HG03103 (cell line): ENCODE measurements around the gene RSPH6A.

Experiments
- ATAC-seq: cut with Tn5 transposase; IDR thresholded peaks from one replicate; pipeline ENCODE4 v1.9.1; 2021; ENCODE audit warnings: low read depth; ENCODE audit not compliant: unreplicated experiment

The RSPH6A gene

DNA sequence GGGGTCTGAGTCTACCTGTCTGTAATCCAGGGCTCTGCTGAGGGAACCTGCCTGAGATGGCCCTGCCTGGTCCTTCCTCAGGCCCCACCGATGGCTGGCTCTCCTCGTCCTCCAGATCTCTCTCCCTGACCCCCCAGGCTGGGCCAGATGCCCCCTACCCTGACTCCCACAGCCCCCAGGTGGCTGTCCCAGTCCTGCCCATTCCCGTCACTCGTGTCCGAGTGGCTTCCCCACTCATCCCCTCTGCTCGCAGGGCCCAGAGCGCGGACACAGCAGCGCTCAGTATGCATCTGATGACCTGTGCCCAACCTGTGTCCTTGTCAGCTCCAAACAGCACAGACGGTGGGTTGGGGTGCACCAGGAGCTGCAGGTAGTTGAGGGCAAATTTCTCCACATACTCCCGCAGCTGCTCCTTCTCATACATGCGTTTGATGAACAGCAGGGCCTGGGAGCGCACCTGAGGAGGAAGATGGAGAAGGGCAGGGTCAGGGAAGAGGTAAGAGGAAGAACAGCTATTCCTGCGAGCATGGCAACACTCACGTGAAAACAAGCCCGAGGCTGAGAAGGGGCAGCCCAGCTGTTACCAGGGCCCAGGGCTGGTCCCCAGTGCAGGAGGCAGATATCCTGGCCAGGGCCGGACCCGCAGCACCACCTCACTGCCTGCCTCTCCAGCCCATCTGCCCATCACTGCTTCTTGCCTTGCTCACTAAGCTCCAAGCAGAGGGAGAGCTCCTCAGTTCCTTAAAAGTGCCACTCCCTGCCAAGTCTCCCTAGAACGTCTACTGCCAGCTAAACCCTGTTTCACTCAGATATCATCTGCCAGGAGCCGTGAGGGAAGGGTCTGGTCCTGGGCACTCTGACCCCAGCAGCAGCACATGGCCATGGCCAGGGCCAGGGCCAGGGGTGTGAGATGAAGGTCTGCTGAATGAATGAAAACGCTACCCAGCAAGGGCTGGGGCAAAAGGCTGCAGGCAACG lies 11.1 kb upstream of the RSPH6A start:
- no peak for ATAC-seq

DNA sequence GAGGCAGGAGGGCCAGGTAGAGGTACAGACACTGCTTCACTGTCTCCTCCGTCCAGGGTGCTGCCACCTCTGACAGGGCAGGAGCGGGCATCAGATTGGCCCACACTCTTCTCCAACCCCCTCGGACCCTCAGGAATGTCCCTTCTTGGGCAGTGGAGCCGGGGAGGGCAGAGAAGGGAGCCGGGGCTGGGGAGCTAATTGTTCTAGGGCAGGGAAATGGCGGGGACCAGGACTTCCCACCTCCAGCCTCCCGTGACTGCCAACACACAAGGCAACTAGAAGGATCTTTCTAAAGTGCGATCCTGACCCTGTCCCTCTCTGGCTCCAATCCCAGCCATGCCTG lies 10.1 kb upstream of the RSPH6A start:
- ATAC-seq = no peak

DNA sequence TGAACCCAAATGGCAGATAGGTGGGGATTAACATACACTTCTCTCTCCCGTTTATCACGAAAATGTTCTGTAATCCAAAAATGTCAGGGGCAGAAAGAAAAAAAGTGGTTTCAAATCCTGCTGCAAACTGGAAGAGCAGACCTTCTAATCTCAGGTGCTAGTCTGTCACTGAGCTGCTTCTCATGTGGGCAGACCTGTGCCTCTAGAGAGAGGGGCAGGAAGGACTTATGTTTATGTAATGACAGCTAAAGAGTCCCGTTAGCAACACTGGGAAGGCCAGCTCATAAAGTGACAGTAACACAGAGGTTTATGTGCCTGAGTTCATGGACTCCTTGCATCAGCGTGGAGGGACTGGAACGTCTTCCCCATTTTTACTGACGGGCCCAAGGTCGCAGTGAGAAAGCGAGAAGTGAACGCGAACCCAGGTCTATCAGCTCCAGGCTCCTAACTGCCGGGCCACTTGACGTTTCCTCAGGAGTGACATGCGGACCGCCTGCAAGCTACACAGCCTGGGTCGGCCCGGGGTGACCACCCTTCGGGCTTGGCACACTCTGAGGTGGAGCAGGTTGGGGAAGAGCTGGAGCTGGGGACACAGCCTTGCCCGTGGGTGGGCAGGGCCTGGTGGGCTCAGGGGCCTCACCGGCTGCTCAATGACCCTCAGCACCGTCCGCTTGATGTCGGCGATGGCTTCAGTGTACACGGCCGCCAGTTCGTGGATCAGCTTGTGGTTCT lies 9.6 kb upstream of the RSPH6A start:
- ATAC-seq = no peak

DNA sequence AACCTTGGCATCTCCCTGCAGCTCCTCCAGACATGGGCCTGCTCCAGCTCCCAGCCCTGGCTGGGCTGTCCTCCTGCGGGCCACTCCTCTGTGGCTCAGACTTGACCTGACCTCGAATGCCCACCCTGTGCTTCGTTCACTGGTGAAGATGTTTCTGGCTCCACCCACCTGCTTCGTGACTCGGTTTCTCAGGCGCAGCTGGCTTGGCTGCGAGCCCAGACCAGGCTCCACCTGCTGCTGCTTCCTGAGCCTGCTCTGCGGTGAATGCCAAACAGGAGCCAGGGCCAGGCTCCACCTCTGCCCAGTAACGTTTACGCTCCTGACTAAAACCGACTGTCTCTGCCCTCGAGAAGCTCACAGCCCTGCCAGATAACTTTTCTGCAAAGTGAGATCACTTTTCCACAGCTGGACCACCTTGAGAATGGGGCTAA lies 8.9 kb upstream of the RSPH6A start:
- no peak for ATAC-seq

DNA sequence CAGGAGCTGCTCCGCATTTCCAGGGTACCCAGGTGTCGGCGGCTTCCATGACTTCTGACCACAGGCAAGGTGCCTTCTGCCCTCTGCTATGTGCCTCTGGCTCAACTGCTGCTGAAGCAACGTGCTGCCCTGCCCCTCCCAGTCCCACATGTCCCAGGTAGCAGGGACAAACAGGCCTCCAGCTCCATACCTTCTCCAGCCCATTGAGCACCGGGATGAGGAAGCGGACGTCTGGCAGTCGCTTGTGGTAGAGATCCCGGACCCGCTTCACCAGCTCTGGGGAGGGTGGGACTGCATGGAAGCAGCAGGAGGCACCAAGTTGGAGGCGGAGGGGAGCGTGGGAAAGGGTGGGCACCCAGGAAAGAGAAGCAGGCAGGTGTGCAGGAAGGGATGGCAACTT lies 8.1 kb upstream of the RSPH6A start:
- no peak for ATAC-seq

DNA sequence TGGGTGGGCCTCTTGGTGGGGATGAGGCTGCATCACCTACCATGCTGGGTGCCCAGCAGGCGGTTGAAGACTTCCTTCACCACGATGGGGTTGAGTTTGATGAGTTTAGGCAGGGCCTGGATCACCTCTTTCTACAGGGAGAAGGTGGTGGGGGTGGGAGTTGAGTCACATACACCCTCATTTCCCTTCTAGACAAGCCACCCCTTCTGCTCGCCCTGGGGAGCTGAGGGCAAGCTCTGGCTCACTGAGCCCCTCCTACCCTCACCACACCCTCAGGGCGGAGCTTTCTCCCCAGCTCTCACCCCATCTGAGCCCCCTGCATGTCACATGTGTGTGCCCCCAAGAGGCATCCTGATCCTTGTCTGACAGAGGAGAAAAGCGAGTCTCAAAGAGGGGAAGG lies 7.6 kb upstream of the RSPH6A start:
- no peak for ATAC-seq

DNA sequence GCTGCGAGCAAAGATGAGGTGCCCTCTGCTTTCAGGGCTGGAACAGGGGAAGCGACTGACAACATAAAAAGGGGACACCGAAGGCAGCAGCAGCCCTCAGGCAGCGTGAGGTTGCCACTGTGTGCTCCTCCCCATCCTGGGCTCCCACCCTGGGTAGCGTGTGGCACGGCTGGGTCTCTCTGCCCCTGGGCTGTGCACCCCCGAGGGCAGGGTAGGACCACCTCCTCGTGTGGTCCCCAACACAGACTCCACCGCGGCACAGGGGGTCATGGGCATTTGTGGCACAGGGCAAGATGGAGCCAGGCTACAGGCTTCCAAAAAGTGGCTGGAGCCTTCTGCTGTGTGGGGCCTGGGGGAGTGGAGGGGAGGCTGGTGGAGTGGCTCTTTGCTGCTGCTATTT lies 6.5 kb upstream of the RSPH6A start:
- ATAC-seq = no peak

DNA sequence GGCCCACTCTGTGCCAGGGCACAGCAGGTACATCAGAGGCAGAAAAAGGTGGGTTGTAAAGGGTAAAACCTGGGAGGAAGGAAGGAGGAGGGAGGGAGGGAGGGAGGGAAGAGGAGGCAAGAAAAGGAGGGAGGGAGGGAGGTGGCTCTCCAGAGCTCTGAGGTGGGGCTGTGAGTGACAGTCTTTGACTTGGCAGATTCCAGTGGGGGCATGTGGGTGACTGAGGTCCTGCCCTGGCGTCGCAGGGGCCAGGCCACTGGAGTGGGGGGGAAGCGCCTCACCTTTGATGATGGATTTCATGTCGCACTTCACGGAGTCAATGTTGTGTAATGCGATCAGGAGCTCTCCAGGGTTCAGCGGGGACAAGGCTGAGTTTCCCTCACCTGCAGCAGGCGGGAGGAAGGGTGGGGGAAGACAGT lies 6.0 kb upstream of the RSPH6A start:
- no peak for ATAC-seq

DNA sequence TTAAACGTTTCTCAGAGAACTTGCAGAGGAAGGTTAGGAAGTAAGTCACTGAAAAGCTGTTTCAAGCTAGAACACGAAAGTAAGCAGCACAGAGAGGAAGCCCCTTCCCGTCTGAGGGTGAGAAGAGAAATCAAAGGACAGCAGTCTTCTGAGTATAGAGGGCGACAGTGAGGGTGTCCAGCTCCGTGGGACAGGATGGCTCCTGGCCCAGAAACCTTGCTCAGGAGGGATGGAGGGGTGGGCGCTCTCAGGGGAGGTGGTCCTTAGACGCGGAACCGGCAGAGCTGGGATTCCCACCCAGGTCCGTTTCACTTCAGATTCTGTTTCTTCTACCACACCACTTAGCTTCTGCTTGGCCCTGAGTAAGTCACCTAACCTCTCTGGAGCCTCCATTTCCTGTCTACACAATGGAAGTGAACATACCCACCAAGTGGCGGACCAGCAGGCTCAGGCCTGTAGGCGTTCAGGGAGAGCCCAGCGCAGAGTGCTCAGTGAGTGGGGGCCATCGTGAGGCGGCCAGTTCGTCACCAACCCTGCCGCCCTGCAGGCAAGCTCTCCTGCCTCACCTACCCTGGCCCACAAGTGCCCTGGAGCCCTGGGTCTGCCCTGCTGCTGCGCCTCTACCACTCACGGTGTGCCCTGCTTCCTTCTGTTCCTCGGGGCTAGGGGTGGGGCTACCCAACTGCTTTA lies 5.5 kb upstream of the RSPH6A start:
- ATAC-seq = no peak

DNA sequence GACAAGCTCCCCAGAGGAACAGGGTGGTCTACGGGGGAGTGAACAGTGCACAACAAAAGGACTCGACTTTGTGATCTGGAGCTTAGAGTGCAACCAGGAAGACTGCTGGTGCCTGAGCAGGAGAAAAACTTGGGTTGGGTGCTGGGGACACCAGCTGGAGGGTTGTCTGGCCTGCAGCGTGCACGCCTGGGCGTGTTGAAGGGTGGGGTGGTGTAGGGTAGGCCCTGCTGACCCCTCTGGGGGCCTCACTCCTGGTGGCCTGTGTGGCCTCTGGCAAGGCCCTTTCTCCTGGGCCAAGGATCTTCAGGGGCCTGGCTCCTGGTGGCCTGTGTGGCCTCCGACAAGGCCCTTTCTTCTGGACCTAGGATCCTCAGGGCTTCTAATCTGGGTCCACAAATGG lies 4.7 kb upstream of the RSPH6A start:
- no peak for ATAC-seq

DNA sequence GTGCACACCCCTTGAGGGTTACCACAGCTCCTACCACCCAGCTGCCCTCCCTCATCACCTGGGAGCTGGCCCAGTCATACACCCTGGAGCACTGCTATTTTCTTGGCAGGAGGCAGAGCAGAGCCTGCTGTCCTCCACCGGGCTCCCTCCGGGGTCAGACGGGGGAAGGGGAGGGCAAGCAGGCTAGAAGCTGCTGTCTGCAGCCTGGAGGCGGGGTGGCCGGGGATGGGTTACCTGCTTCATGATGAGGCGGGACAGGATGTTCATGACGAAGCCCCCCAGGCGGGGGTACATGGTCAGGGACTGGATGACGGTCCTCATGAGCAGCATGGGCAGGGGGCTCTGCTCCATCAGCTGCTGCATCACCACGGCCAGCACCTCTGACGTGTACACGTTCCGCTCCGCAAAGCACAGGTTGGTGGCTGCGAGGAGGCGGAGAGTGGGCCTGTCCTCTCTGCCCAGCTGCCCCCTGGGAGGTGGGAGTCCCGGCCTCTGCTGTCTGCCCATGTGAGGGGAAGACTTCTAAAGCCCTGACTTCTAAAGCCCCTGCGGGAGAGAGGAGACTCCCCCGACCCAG lies 2.7 kb upstream of the RSPH6A start:
- no peak for ATAC-seq

DNA sequence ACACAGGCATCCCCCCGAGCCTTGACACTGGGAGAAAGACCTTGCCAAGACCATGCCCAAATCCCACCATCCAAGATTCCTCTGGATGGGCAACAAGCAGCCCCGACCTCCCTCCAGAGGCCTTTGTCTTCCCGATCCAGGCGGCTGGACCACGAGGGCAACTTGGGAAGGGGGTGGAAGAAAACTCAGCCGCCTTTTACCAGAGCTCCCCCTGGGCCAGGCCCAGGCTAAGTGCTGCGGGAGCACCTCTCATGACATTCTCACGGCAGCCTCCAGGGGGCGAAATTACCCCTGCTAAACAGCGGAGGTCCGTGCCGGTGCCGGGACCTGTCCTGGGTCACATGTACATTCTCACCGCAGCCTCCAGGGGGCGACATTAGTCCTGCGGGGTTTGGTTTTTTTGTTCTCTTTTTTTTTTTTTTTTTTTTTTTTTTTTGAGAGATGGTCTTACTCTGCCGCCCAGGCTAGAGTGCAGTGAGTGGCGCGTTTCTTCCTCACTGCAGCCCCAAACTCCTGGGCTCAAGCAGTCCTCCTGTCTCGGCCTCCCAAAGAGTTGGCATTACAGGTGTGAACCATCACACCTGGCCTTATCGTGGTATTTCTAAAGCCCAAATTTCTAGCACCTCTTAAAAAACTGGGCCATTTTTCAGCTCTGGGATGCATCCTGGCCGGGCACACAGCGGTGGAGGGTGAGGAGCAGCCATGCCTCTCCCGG lies 2.1 kb upstream of the RSPH6A start:
- ATAC-seq = no peak

DNA sequence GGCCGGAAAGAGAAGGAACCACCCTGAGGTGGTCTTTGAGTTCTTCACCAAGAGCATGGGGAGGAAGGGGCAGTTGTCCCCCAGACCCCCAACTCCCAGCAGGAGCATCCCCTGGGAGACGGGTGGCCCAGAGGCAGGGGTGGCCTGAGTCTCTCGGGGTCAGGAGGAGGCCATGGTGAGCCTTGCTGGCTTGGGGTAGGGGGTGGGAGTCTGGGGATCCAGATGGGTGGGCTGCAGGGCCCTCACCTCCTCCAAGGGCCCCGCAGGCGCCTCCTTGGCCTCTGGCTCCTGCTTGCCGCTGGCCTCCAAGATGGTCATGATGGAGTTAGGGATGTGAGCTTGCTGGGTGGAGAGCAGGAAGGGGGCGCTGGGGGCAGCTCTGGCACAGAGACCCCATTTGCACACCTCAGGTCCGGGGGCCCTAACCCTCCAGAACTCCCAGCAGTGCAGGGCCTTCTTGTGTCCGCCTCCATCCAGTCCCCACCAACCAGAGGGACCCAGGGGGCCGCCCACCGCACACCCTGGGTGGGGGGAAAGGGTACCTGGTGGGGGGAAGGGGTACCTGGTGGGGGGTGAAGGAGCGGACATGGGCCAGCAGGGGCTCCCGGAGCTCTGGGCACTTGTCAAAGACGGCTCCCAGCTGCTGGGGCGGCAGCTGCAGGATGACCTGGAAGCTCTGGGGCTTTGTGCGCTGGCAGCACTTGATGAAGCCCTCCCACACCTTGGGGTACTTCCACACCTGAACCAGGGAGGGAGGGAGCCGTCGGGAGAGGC lies 1.3 kb upstream of the RSPH6A start:
- no peak for ATAC-seq

DNA sequence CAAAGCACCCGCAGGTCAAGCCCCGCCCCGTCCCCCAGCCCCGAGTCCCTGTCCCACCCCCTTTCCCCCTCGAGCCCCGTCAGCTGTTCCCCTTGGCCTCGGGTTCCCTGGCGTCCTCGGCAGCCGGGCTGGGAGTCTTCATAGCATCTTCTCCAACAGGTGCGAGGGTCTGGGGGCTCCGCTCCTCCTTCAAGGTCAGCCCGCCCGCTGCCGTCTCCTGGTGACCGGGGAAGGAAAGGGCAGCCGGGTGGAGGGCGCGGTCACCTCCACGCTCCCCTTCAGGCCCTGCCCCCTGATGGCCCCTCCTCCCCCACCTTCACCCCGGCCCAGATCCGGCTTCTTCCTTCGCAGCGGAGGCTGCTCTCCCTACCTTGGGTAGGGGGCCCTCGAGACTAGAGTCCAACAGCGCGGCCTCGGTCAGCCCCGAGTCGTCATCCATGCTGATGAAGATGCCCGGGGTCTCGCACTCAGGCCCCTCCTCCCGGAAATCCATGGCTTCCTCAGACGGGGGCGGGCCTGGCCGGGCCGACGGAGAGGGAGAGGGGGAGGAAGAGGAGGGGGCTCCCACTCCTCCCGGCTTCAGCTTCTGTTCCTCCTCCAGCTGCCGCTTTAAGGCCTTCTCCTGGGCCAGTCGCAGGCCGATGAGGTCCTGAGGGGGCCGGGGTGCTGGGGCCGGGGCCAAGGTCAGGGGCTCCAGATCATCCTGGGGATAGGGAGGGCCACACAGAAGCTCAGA lies 541 bp upstream of the RSPH6A start:
- no peak for ATAC-seq

DNA sequence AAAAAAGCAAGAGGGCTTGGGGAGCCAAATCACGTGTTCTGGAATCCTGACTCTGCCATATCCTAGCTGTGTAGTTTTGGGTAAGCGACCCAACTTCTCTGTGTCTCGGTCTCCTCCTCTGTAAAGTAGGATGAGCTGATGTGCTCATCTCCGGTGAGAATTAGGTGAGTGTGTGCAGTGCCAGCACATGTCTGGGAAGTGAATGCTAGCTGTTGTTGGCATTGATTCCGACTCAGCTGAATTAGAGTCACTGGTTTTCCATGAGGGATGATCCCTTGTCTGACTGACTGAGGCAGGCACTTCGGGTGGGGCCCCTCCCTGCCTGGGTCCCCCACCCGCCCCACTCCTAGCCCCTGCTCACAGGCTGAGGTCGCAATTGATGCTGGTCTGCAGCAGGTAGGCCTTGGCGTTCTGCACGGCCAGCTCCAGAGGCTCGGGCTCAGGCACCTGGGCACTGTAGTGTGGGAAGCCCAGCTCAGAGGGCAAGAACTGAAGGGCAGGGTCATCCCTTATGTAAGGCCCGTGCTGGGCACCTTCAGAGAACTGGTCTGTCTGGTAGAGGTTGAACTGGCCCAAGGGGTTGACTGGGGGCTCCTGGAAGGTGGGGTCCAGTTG lies 835 bp downstream of the RSPH6A start:
- no peak for ATAC-seq

DNA sequence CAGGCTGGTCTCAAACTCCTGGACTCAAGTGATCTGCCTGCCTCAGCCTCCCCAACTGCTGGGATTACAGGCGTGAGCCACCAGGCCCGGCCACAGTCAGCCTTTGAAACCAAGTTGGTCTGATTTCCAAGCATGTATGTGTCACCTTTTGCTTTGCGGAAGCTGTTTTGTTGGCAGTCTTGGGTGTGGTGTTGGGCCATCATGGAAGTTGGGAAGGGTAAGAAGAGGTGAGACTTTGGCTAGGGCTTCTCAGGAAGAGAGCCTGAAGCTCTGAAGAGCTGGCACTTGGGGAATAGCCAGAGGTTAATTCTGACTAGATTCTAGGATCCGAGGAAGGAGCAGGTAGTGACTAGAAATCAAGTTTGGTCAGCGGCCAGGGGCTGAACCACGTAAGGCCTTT lies 2.8 kb downstream of the RSPH6A start:
- ATAC-seq = no peak

DNA sequence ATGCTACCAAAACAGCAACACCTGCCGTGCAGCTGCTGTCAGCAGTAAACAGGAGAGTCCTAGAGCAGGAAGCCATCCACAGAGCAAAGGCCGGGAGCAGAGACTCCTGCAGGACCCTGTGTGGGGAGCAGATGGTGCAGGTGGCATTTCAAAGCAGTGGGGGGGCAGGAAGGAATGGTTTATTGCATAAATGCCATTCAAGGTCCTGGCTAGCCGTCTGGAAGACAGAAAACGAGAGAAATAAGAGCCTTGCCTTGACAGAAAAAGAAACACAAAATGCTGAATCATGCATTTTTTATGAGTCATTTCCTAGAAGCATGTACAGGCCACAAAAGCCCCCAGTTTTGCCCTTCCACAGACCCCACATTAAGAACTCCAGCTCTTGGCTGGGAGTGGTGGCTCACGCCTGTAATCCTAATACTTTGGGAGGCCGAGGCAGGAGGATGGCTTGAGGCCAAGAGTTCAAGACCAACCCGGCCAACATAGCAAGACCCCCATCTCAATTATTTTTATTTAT lies 5.4 kb downstream of the RSPH6A start:
- ATAC-seq = no peak

DNA sequence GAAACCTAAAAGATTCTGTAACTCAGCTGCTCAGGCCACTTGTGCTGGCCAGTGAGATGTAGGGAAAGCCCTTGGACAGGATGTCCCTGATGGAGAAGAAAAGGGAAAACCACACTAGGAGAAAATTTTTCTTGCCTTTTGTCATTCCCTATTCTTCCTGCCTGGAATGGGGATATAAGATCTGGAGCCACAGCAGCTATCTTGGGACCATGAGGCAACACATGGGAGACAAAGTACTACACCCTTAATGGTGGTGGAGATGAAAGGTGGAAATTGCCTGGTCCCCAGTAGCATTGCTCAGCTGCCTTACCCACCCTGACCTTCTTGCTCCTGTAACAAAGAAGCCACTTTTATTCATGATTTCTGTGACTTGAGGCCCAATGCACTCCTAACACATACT lies 9.4 kb downstream of the RSPH6A start:
- ATAC-seq = no peak

DNA sequence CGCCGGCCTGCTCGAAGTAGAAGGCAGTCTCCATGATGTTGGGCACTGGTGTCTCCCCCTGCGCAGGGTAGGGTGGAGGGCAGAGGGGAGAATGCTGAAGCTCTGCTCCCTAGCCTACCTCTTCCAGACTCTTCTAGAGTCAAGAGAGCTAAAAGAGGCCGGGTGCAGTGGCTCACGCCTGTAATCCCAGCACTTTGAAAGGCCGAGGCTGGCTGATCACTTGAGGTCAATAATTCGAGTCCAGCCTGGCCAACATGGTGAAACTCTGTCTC lies 10.2 kb downstream of the RSPH6A start:
- ATAC-seq = no peak
